ENCODE measurements around the gene PCDHB4. TPM values are rescaled to one million over a fixed set of nuclear protein-coding genes. Genes with fewer than 3 reads are reported as not detected.

Gene PCDHB4
- 0.02 TPM in 2 replicates for polyA plus RNA-seq (2011; rRNA removed)
- polyA minus RNA-seq (2011; rRNA and poly(A)+ RNA removed) = 0.05 and 0.09 TPM in 2 replicates

DNA sequence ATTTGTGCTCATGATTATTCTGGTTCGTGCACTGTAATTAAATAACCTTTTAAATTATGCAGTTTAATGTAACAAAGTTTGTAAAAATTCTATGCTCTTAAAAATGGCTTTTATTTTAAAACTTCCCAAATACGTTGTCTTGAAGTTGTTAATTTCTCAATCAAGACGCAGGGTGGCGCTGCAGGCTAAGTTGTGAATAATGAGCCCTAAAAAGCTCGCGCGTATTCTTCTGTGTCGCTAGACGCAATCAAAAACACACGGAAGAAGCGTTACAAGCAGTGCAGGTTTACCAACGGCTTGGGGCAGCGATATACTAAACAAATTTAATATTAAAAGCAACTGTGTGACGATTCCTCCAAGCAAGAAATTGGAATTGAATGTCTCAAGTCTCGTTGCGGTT lies at the start of gene PCDHB4:
TSS of gene PCDHB4 (plus strand) at position 256 of the 400 bp plus-strand sequence. CDS start 181 bp downstream, outside the sequence.
- no peak for TF ChIP-seq CTCF (IDR thresholded peaks at IDR 0.05; ENCODE audit: insufficient read depth, low read depth, low read length)
- ChIA-PET CTCF (no interaction called here), POLR2A (no interaction called here)
- no peaks in the 10 kb centered on the region; the same call in 1 of the 2 replicates for H3K27me3 ChIP-seq (ENCODE audit: control insufficient read depth, insufficient read depth, low read length)
- H3K4me3 ChIP-seq (ENCODE audit: low read depth, low read length) = no peak within 1 kb of the TSS
- DNase-seq (ENCODE audit: low read depth) = no peak
- H3K36me3 ChIP-seq (ENCODE audit: control insufficient read depth, insufficient read depth, low read length) = no peaks in the 10 kb centered on the region

GRCh38 chr5:141077826-141078225 lies 43.8 kb upstream of the PCDHB4 start:
- Histone ChIP-seq H3K4me3 (ENCODE audit: low read depth, low read length) (no peak overlapping the region), H3K27me3 (ENCODE audit: control insufficient read depth, insufficient read depth, low read length) (no peaks in the 10 kb centered on the region), H3K36me3 (ENCODE audit: control insufficient read depth, insufficient read depth, low read length) (no peaks in the 10 kb centered on the region)
- no peak for TF ChIP-seq CTCF (IDR thresholded peaks at IDR 0.05; ENCODE audit: insufficient read depth, low read depth, low read length)
- ChIA-PET POLR2A (no interaction called here), CTCF (interaction anchor here (0.7 to 0.8 kb wide), 2 partner anchors 15 to 159 kb away, joined by 3 to 5 read pairs; no protein-coding TSS in a partner anchor)
- DNase-seq (ENCODE audit: low read depth) = no peak

GRCh38 chr5:141082228-141082627 lies 39.4 kb upstream of the PCDHB4 start:
- DNase-seq (ENCODE audit: low read depth) = no peak
- Histone ChIP-seq H3K27me3 (ENCODE audit: control insufficient read depth, insufficient read depth, low read length) (no peaks in the 10 kb centered on the region), H3K4me3 (ENCODE audit: low read depth, low read length) (no peak overlapping the region), H3K36me3 (ENCODE audit: control insufficient read depth, insufficient read depth, low read length) (no peaks in the 10 kb centered on the region)
- TF ChIP-seq CTCF (IDR thresholded peaks at IDR 0.05; ENCODE audit: insufficient read depth, low read depth, low read length) = no peak
- ChIA-PET CTCF (interaction anchor here (0.8 to 1.5 kb wide), 3 partner anchors 13 to 105 kb away, joined by 3 read pairs; partner anchors contain the start of genes PCDHB2 and PCDHB9), POLR2A (no interaction called here)

DNA sequence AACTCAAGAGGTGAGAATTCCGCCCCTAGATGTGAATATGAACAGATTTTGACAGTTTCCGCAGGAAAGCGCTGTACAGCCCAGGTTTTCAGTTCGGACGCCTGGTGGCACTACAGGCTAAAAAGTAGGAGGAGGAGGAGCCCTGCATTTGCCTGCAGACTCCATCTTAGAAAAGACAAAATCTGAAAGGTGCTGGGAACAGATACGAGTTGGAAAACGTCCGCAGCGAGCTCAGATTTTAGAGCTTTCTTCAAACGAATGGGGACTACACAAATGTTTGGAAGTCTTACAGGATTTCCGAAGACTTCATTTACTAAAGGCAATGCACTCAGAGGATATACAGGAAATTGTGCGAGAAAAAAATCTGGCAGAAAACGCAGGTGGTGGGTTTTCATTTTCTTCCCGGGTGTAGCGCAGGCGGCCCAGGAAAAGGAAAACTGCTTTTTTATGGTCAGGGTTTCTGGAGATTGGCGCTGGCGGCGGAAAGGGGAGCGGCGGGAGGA lies 37.1 kb upstream of the PCDHB4 start:
- TF ChIP-seq CTCF (IDR thresholded peaks at IDR 0.05; ENCODE audit: insufficient read depth, low read depth, low read length) = peak; percentile 61
- peak overlapping the region; percentile 40 for H3K4me3 ChIP-seq (ENCODE audit: low read depth, low read length)
- ChIA-PET CTCF (interaction anchor here (0.7 to 1.2 kb wide), 2 partner anchors 10 to 25 kb away, joined by 3 read pairs; no protein-coding TSS in a partner anchor), POLR2A (no interaction called here)
- H3K36me3 ChIP-seq (ENCODE audit: control insufficient read depth, insufficient read depth, low read length) = no peaks in the 10 kb centered on the region
- no peaks in the 10 kb centered on the region for H3K27me3 ChIP-seq (ENCODE audit: control insufficient read depth, insufficient read depth, low read length)
- peak; percentile 14 for DNase-seq (ENCODE audit: low read depth)

DNA sequence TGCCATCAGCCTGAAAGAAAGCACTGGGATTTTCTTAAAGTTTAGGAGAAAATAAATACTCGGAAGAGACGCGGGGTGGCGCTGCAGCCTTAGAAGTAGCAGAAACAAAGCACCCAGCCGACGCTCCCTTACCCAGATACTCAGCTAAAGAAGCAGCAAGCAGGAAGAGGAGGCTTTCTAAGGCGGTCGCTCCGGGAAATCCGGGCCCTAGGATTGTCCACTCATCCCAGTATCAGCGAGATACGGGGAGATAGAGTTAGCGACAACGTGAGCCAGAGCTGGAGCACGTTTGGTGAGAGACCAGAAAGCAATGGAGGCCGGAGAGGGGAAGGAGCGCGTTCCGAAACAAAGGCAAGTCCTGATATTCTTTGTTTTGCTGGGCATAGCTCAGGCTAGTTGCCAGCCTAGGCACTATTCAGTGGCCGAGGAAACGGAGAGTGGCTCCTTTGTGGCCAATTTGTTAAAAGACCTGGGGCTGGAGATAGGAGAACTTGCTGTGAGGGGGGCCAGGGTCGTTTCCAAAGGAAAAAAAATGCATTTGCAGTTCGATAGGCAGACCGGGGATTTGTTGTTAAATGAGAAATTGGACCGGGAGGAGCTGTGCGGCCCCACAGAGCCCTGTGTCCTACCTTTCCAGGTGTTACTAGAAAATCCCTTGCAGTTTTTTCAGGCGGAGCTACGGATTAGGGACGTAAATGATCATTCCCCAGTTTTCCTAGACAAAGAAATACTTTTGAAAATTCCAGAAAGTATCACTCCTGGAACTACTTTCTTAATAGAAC lies 26.9 kb upstream of the PCDHB4 start, which contains the start of gene PCDHB2:
TSS of gene PCDHB2 (plus strand) at position 135 of the 782 bp plus-strand sequence. CDS start at position 311, 176 bp downstream.
- POLR2A ChIA-PET = no interaction called here
- H3K36me3 ChIP-seq (ENCODE audit: control insufficient read depth, insufficient read depth, low read length) = no peaks in the 10 kb centered on the region
- DNase-seq (ENCODE audit: low read depth) = no peak
- H3K4me3 ChIP-seq (ENCODE audit: low read depth, low read length) = peak within 1 kb of the TSS; percentile 39
- H3K27me3 ChIP-seq (ENCODE audit: control insufficient read depth, insufficient read depth, low read length) = no peaks in the 10 kb centered on the region
- peak; percentile 39 for TF ChIP-seq CTCF (IDR thresholded peaks at IDR 0.05; ENCODE audit: insufficient read depth, low read depth, low read length)
- CTCF ChIA-PET = interaction anchor here (0.5 to 1.6 kb wide), 7 partner anchors 9 to 470 kb away, joined by 3 to 7 read pairs (median 3); partner anchors contain the start of gene PCDHB7

Measured in BJ (cell line).